GM12892 (cell line): ENCODE data around the gene SEC14L3.
A peak's percentile ranks its signal among the peaks of the same experiment; 100 is the strongest.
"Not testable (repeated sequence)": the region's sequence is repeated elsewhere in the genome, so short reads cannot be mapped to it uniquely, and the experiment has no call there.

Source experiments
- DNase-seq: peaks from one replicate; pipeline ENCODE4 v3.0.0; 2011; ENCODE audit not compliant: insufficient read length
- FAIRE-seq: peaks from 2 replicates; lab custom pipeline; 2011; peaks lifted over from hg19 to GRCh38; lab: Jason Lieb, UNC
- POLR2A ChIP-seq: IDR thresholded peaks from 2 replicates; pipeline ENCODE4 v1.6.1; 2011; ENCODE audit warnings: low read depth, low read length, control low read depth
- POLR2AphosphoS5 ChIP-seq: IDR thresholded peaks from 2 replicates; pipeline ENCODE4 v1.6.1; 2011; ENCODE audit warnings: low read depth, low read length, control low read depth
- TAF1 ChIP-seq: IDR thresholded peaks from 2 replicates; pipeline ENCODE4 v1.6.1; 2011; ENCODE audit warnings: low read depth, mild to moderate bottlenecking, control low read depth, low read length, borderline replicate concordance

SEC14L3 gene

GRCh38 chr22:30457981-30458380 lies 13.8 kb downstream of the SEC14L3 start:
- no peak for TF ChIP-seq POLR2A
- FAIRE-seq (no peak), DNase-seq (no peak)

GRCh38 chr22:30455075-30455840 lies 16.6 kb downstream of the SEC14L3 start:
- FAIRE-seq (no peak), DNase-seq (no peak)
- TF ChIP-seq TAF1: no peak
- no peak for TF ChIP-seq POLR2A
- TF ChIP-seq POLR2AphosphoS5: no peak

- no peak for FAIRE-seq
These were observed 17.9 kb downstream of the SEC14L3 start for GRCh38 chr22:30453731-30454510.

GRCh38 chr22:30452861-30453260 lies 19.0 kb downstream of the SEC14L3 start:
- FAIRE-seq (no peak), DNase-seq (no peak)
- TF ChIP-seq POLR2A (no peak), POLR2AphosphoS5 (no peak), TAF1 (no peak)

More at GRCh38 chr22:30453731-30454510, 17.9 kb downstream of the SEC14L3 start:
- no peak for DNase-seq
- TF ChIP-seq TAF1 (no peak), POLR2A (no peak), POLR2AphosphoS5 (no peak)

- not testable (repeated sequence) for FAIRE-seq, DNase-seq
These were observed 20.3 kb downstream of the SEC14L3 start for GRCh38 chr22:30451488-30451887.

- no peak for DNase-seq
- FAIRE-seq: no peak
- no peak for TF ChIP-seq POLR2AphosphoS5
- no peak for TF ChIP-seq TAF1
- TF ChIP-seq POLR2A: no peak
These were observed 24.2 kb downstream of the SEC14L3 start for GRCh38 chr22:30447656-30448055.

GRCh38 chr22:30445438-30446145 lies 26.2 kb downstream of the SEC14L3 start:
- TF ChIP-seq POLR2A (no peak), POLR2AphosphoS5 (no peak), TAF1 (no peak)
- DNase-seq: no peak
- FAIRE-seq: peak; percentile 56

- peak; percentile 81 for TF ChIP-seq POLR2A
- no peak for TF ChIP-seq TAF1
- TF ChIP-seq POLR2AphosphoS5: peak; percentile 78
- DNase-seq: peak; percentile 73
- peak; percentile 86 for FAIRE-seq
These were observed 27.0 kb downstream of the SEC14L3 start for GRCh38 chr22:30444632-30445437.

- TF ChIP-seq POLR2A: no peak
- no peak for TF ChIP-seq TAF1
These were observed 30.7 kb downstream of the SEC14L3 start for GRCh38 chr22:30441088-30441487.

GRCh38 chr22:30439836-30440235 lies 32.0 kb downstream of the SEC14L3 start:
- FAIRE-seq (no peak), DNase-seq (no peak)
- no peak for TF ChIP-seq POLR2AphosphoS5
- no peak for TF ChIP-seq POLR2A
- TF ChIP-seq TAF1: no peak

More at GRCh38 chr22:30441088-30441487, 30.7 kb downstream of the SEC14L3 start:
- FAIRE-seq (no peak), DNase-seq (no peak)

- TF ChIP-seq POLR2AphosphoS5: no peak
- no peak for TF ChIP-seq TAF1
- no peak for FAIRE-seq
- no peak for DNase-seq
These were observed 32.6 kb downstream of the SEC14L3 start for GRCh38 chr22:30439226-30439625.
